Measurements from ENCODE around the gene GPR173. TPM values are rescaled to one million over a fixed set of nuclear protein-coding genes. Genes with fewer than 3 reads are reported as not detected.

GPR173 gene
- total and polyA plus RNA-seq, 2 of the 8 experiments (the other 6 are each of a cell fraction or from before 2014, with no cell fraction given) = 7.0 to 11.3 TPM

GRCh38 chrX:53065104-53065503 lies 16.5 kb downstream of the GPR173 start:
- H2AK5ac ChIP-seq (ENCODE audit: low read depth, low read length) = no peak overlapping the region
- POLR2A ChIA-PET (ENCODE audit: partially characterized antibody) = no interaction called here
- no peak for TF ChIP-seq EGR1 (IDR thresholded peaks at IDR 0.05; ENCODE audit: borderline replicate concordance, low read depth, low read length)
- TF ChIP-seq KDM1A (IDR thresholded peaks at IDR 0.05; ENCODE audit: borderline replicate concordance, low read length) = no peak
- TF ChIP-seq EZH2 (IDR thresholded peaks at IDR 0.05; ENCODE audit: low read depth, low read length, severe bottlenecking) = no peak
- no peak for TF ChIP-seq SP1 (IDR thresholded peaks at IDR 0.05; ENCODE audit: low read depth, low read length)
- no peak for TF ChIP-seq SRF (IDR thresholded peaks at IDR 0.05; ENCODE audit: low read depth, low read length)
- no peak for TF ChIP-seq BACH1 (IDR thresholded peaks at IDR 0.05; ENCODE audit: low read length)
- TF ChIP-seq CHD1 (IDR thresholded peaks at IDR 0.05; ENCODE audit: low read depth, low read length) = no peak
- no peak for TF ChIP-seq BCL11A (IDR thresholded peaks at IDR 0.05; ENCODE audit: low read depth in 2 of 2, low read length in 2 of 2)
- TF ChIP-seq SUZ12 (IDR thresholded peaks at IDR 0.05; ENCODE audit: low read length) = no peak
- no peak for TF ChIP-seq SP2 (IDR thresholded peaks at IDR 0.05; ENCODE audit: low read length)
- no peak for TF ChIP-seq SP4 (IDR thresholded peaks at IDR 0.05; ENCODE audit: low read length)
- no peak for TF ChIP-seq E2F6 (IDR thresholded peaks at IDR 0.05)
- TF ChIP-seq JUN (IDR thresholded peaks at IDR 0.05; ENCODE audit: low read depth, low read length) = no peak
- TF ChIP-seq SIN3A (conservative IDR thresholded peaks at IDR 0.05 in 1 of 2, IDR thresholded peaks at IDR 0.05 in 1 of 2; ENCODE audit: low read depth in 1 of 2, low read length in 2 of 2) = no peak
- TF ChIP-seq YY1 (IDR thresholded peaks at IDR 0.05; ENCODE audit: low read depth, low read length) = no peak
- no peak for TF ChIP-seq HDAC6 (IDR thresholded peaks at IDR 0.05; ENCODE audit: low read depth, low read length)

More at GRCh38 chrX:53065104-53065503, 16.5 kb downstream of the GPR173 start:
- H3K4ac ChIP-seq (replicated peaks; ENCODE audit: insufficient read length, low read depth, low read length) = no peak overlapping the region
- DNase-seq (ENCODE audit: low read depth in 1 of 2, low spot score in 2 of 2) = no peak
- H3K4me1 ChIP-seq (replicated peaks in 1 of 4; ENCODE audit: control insufficient read depth in 3 of 4, insufficient read depth in 4 of 4, low read length in 3 of 4) = no peaks in the 10 kb centered on the region
- FAIRE-seq = no peak
- no peak overlapping the region for H2BK12ac ChIP-seq (ENCODE audit: low read depth, low read length)
- no peaks in the 10 kb centered on the region for H4K20me1 ChIP-seq (replicated peaks in 1 of 2; ENCODE audit: control insufficient read depth in 1 of 2, insufficient read depth in 2 of 2, low read length in 2 of 2)
- H2BK15ac ChIP-seq (ENCODE audit: low read length) = no peak overlapping the region
- no peak overlapping the region for H2BK5ac ChIP-seq (ENCODE audit: low read depth, low read length)
- no peak overlapping the region for H4K5ac ChIP-seq (ENCODE audit: insufficient read length, low read depth, low read length)
- no peaks in the 10 kb centered on the region for H3K79me2 ChIP-seq (ENCODE audit: control insufficient read depth in 1 of 2, insufficient read depth in 2 of 2, low read length in 2 of 2)
- no peak overlapping the region for H3K4me2 ChIP-seq (ENCODE audit: insufficient read depth in 1 of 2, low read depth in 2 of 2, low read length in 2 of 2)
- H3K9ac ChIP-seq (replicated peaks in 1 of 4; ENCODE audit: extremely low read depth in 1 of 4, low read depth in 3 of 4, low read length in 3 of 4) = no peak overlapping the region
- no peak overlapping the region for H2BK20ac ChIP-seq (ENCODE audit: low read length)
- no peak overlapping the region for H3K27ac ChIP-seq (ENCODE audit: low read depth, low read length)
- H3K79me1 ChIP-seq (ENCODE audit: low read depth, low read length) = no peaks in the 10 kb centered on the region
- no peak overlapping the region for H2AFZ ChIP-seq (ENCODE audit: low read length)
- no peak overlapping the region for H3K14ac ChIP-seq (ENCODE audit: insufficient read length)
- H3K36me3 ChIP-seq (ENCODE audit: control insufficient read depth in 2 of 4, insufficient read depth in 4 of 4, low read length in 3 of 4) = no peaks in the 10 kb centered on the region
- no peak overlapping the region for H4K8ac ChIP-seq (ENCODE audit: extremely low read depth, insufficient read depth, low read length)
- no peaks in the 10 kb centered on the region for H3K9me3 ChIP-seq (ENCODE audit: insufficient read depth in 2 of 2, low read depth in 1 of 2, low read length in 1 of 2)
- H3K56ac ChIP-seq (replicated peaks; ENCODE audit: insufficient read length, low read depth, low read length) = no peak overlapping the region
- CTCF ChIA-PET (ENCODE audit: partially characterized antibody) = interaction anchor here (1.2 kb wide), 1 partner anchor 46 kb away, joined by 4 read pairs; no protein-coding TSS in a partner anchor
- no peak overlapping the region for H3K23ac ChIP-seq (ENCODE audit: insufficient read length)
- H3K27me3 ChIP-seq (replicated peaks in 1 of 4; ENCODE audit: control insufficient read depth in 3 of 4, extremely low read depth in 1 of 4, insufficient read depth in 3 of 4, low read length in 3 of 4) = no peaks in the 10 kb centered on the region
- no peaks in the 10 kb centered on the region for H3K23me2 ChIP-seq (ENCODE audit: low read depth, low read length)
- H4K91ac ChIP-seq (replicated peaks; ENCODE audit: insufficient read length, low read length) = no peak overlapping the region
- H2BK120ac ChIP-seq (replicated peaks; ENCODE audit: low read depth, low read length) = no peak overlapping the region
- no peak overlapping the region for H3K4me3 ChIP-seq (ENCODE audit: extremely low read depth in 1 of 4, insufficient read depth in 2 of 4, low read depth in 3 of 4, low read length in 4 of 4)
- 89% methylated on average over 1 of the region's 1 CpG; no CpG with 5 or more reads in 1 of the 2 experiments for WGBS, 2 experiments (ENCODE audit: extremely low coverage in 1 of 2, insufficient coverage in 1 of 2, insufficient read length in 1 of 2, insufficient replicate concordance in 2 of 2, low coverage in 1 of 2, low lambda C conversion rate in 2 of 2, missing lambda C conversion rate in 1 of 2)
- H3K18ac ChIP-seq (ENCODE audit: extremely low read depth, low read length) = no peak overlapping the region
